ENCODE measurements around the gene PACS2.
"Not testable (repeated sequence)": the region's sequence is repeated elsewhere in the genome, so short reads cannot be mapped to it uniquely, and the experiment has no call there.

Gene PACS2

GRCh38 chr14:105277448-105277847 is 37.1 kb upstream of the PACS2 start:
- H3K36me3 ChIP-seq (ENCODE audit: control insufficient read depth in 5 of 5, insufficient read depth in 5 of 5, low read length in 5 of 5); H3K4me3 ChIP-seq (ENCODE audit: low read depth in 1 of 5, low read length in 5 of 5); H3K27me3 ChIP-seq (ENCODE audit: control insufficient read depth in 5 of 5, insufficient read depth in 4 of 5, low read length in 5 of 5); H3K9me3 ChIP-seq (ENCODE audit: control insufficient read depth in 5 of 5, low read length in 5 of 5): not testable (repeated sequence)
- Histone ChIP-seq H3K4me1 (ENCODE audit: control insufficient read depth in 5 of 5, insufficient read depth in 5 of 5, low read length in 5 of 5) (peaks cover 6 to 57% (median 30%) of the 10 kb centered on the region in 5 donors), H3K9ac (ENCODE audit: low read length in 5 of 5) (peak overlapping the region in 1 of 5 donors; percentile 25), H3K27ac (ENCODE audit: low read depth, low read length) (peak overlapping the region; percentile 50)

- peaks cover 0 to 15% (median 3%) of the 10 kb centered on the region in 5 donors for H3K36me3 ChIP-seq (ENCODE audit: control insufficient read depth in 5 of 5, insufficient read depth in 5 of 5, low read length in 5 of 5)
- H3K27ac ChIP-seq (ENCODE audit: low read depth, low read length): no peak overlapping the region
- no peak overlapping the region for H3K4me3 ChIP-seq (ENCODE audit: low read depth in 1 of 5, low read length in 5 of 5)
- H3K9me3 ChIP-seq (ENCODE audit: control insufficient read depth in 5 of 5, low read length in 5 of 5): no peaks in the 10 kb centered on the region
- H3K9ac ChIP-seq (ENCODE audit: low read length in 5 of 5): no peak overlapping the region
- H3K27me3 ChIP-seq (ENCODE audit: control insufficient read depth in 5 of 5, insufficient read depth in 4 of 5, low read length in 5 of 5): no peaks in the 10 kb centered on the region
- peaks cover 3 to 54% (median 29%) of the 10 kb centered on the region in 5 donors for H3K4me1 ChIP-seq (ENCODE audit: control insufficient read depth in 5 of 5, insufficient read depth in 5 of 5, low read length in 5 of 5)
Measured at GRCh38 chr14:105279642-105280361, 34.7 kb upstream of the PACS2 start.

GRCh38 chr14:105280525-105280924 is 34.0 kb upstream of the PACS2 start:
- no peaks in the 10 kb centered on the region for H3K27me3 ChIP-seq (ENCODE audit: control insufficient read depth in 5 of 5, insufficient read depth in 4 of 5, low read length in 5 of 5)
- no peaks in the 10 kb centered on the region for H3K9me3 ChIP-seq (ENCODE audit: control insufficient read depth in 5 of 5, low read length in 5 of 5)
- H3K4me1 ChIP-seq (ENCODE audit: control insufficient read depth in 5 of 5, insufficient read depth in 5 of 5, low read length in 5 of 5): peaks cover 0 to 50% (median 26%) of the 10 kb centered on the region in 5 donors
- no peak overlapping the region for H3K4me3 ChIP-seq (ENCODE audit: low read depth in 1 of 5, low read length in 5 of 5)
- peaks cover 0 to 15% (median 3%) of the 10 kb centered on the region in 5 donors for H3K36me3 ChIP-seq (ENCODE audit: control insufficient read depth in 5 of 5, insufficient read depth in 5 of 5, low read length in 5 of 5)
- H3K27ac ChIP-seq (ENCODE audit: low read depth, low read length): no peak overlapping the region
- no peak overlapping the region for H3K9ac ChIP-seq (ENCODE audit: low read length in 5 of 5)

- H3K9ac ChIP-seq (ENCODE audit: low read length in 5 of 5): no peak overlapping the region
- no peak overlapping the region for H3K4me3 ChIP-seq (ENCODE audit: low read depth in 1 of 5, low read length in 5 of 5)
- H3K27ac ChIP-seq (ENCODE audit: low read depth, low read length): no peak overlapping the region
- peaks cover 0 to 57% (median 29%) of the 10 kb centered on the region in 5 donors for H3K4me1 ChIP-seq (ENCODE audit: control insufficient read depth in 5 of 5, insufficient read depth in 5 of 5, low read length in 5 of 5)
- no peaks in the 10 kb centered on the region for H3K27me3 ChIP-seq (ENCODE audit: control insufficient read depth in 5 of 5, insufficient read depth in 4 of 5, low read length in 5 of 5)
- H3K36me3 ChIP-seq (ENCODE audit: control insufficient read depth in 5 of 5, insufficient read depth in 5 of 5, low read length in 5 of 5): peaks cover 0 to 15% (median 5%) of the 10 kb centered on the region in 5 donors
- no peaks in the 10 kb centered on the region for H3K9me3 ChIP-seq (ENCODE audit: control insufficient read depth in 5 of 5, low read length in 5 of 5)
Measured at GRCh38 chr14:105281371-105282097, 33.0 kb upstream of the PACS2 start.

- H3K4me1 ChIP-seq (ENCODE audit: control insufficient read depth in 5 of 5, insufficient read depth in 5 of 5, low read length in 5 of 5): peaks cover 0 to 64% (median 36%) of the 10 kb centered on the region in 5 donors
- no peak overlapping the region for H3K4me3 ChIP-seq (ENCODE audit: low read depth in 1 of 5, low read length in 5 of 5)
- H3K36me3 ChIP-seq (ENCODE audit: control insufficient read depth in 5 of 5, insufficient read depth in 5 of 5, low read length in 5 of 5): peaks cover 0 to 15% (median 5%) of the 10 kb centered on the region in 5 donors
- no peaks in the 10 kb centered on the region for H3K9me3 ChIP-seq (ENCODE audit: control insufficient read depth in 5 of 5, low read length in 5 of 5)
- H3K27ac ChIP-seq (ENCODE audit: low read depth, low read length): no peak overlapping the region
- H3K27me3 ChIP-seq (ENCODE audit: control insufficient read depth in 5 of 5, insufficient read depth in 4 of 5, low read length in 5 of 5): no peaks in the 10 kb centered on the region
- no peak overlapping the region for H3K9ac ChIP-seq (ENCODE audit: low read length in 5 of 5)
Measured at GRCh38 chr14:105282098-105282725, 32.3 kb upstream of the PACS2 start.

GRCh38 chr14:105283028-105283427 is 31.5 kb upstream of the PACS2 start:
- H3K9ac ChIP-seq (ENCODE audit: low read length in 5 of 5): no peak overlapping the region
- no peaks in the 10 kb centered on the region for H3K9me3 ChIP-seq (ENCODE audit: control insufficient read depth in 5 of 5, low read length in 5 of 5)
- H3K4me3 ChIP-seq (ENCODE audit: low read depth in 1 of 5, low read length in 5 of 5): no peak overlapping the region
- no peaks in the 10 kb centered on the region for H3K27me3 ChIP-seq (ENCODE audit: control insufficient read depth in 5 of 5, insufficient read depth in 4 of 5, low read length in 5 of 5)
- H3K4me1 ChIP-seq (ENCODE audit: control insufficient read depth in 5 of 5, insufficient read depth in 5 of 5, low read length in 5 of 5): peaks cover 0 to 65% (median 43%) of the 10 kb centered on the region in 5 donors
- no peak overlapping the region for H3K27ac ChIP-seq (ENCODE audit: low read depth, low read length)
- peaks cover 0 to 15% (median 5%) of the 10 kb centered on the region in 5 donors for H3K36me3 ChIP-seq (ENCODE audit: control insufficient read depth in 5 of 5, insufficient read depth in 5 of 5, low read length in 5 of 5)

- H3K4me3 ChIP-seq (ENCODE audit: low read depth in 1 of 5, low read length in 5 of 5): no peak overlapping the region
- peak overlapping the region; percentile 39 for H3K27ac ChIP-seq (ENCODE audit: low read depth, low read length)
- H3K27me3 ChIP-seq (ENCODE audit: control insufficient read depth in 5 of 5, insufficient read depth in 4 of 5, low read length in 5 of 5): no peaks in the 10 kb centered on the region
- peak overlapping the region in 2 of 5 donors; percentile 8 to 39 for H3K9ac ChIP-seq (ENCODE audit: low read length in 5 of 5)
- peaks cover 0 to 56% (median 41%) of the 10 kb centered on the region in 5 donors for H3K4me1 ChIP-seq (ENCODE audit: control insufficient read depth in 5 of 5, insufficient read depth in 5 of 5, low read length in 5 of 5)
- H3K9me3 ChIP-seq (ENCODE audit: control insufficient read depth in 5 of 5, low read length in 5 of 5): no peaks in the 10 kb centered on the region
- H3K36me3 ChIP-seq (ENCODE audit: control insufficient read depth in 5 of 5, insufficient read depth in 5 of 5, low read length in 5 of 5): peaks cover 0 to 15% (median 5%) of the 10 kb centered on the region in 5 donors
Measured at GRCh38 chr14:105283899-105284298, 30.6 kb upstream of the PACS2 start.

- peaks cover 0 to 8% (median 5%) of the 10 kb centered on the region in 5 donors for H3K36me3 ChIP-seq (ENCODE audit: control insufficient read depth in 5 of 5, insufficient read depth in 5 of 5, low read length in 5 of 5)
- H3K27me3 ChIP-seq (ENCODE audit: control insufficient read depth in 5 of 5, insufficient read depth in 4 of 5, low read length in 5 of 5): no peaks in the 10 kb centered on the region
- H3K4me1 ChIP-seq (ENCODE audit: control insufficient read depth in 5 of 5, insufficient read depth in 5 of 5, low read length in 5 of 5): peaks cover 0 to 50% (median 34%) of the 10 kb centered on the region in 5 donors
- H3K9ac ChIP-seq (ENCODE audit: low read length in 5 of 5): no peak overlapping the region
- no peaks in the 10 kb centered on the region for H3K9me3 ChIP-seq (ENCODE audit: control insufficient read depth in 5 of 5, low read length in 5 of 5)
- H3K27ac ChIP-seq (ENCODE audit: low read depth, low read length): peak overlapping the region; percentile 39
- H3K4me3 ChIP-seq (ENCODE audit: low read depth in 1 of 5, low read length in 5 of 5): no peak overlapping the region
Measured at GRCh38 chr14:105285174-105285573, 29.4 kb upstream of the PACS2 start.

- no peak overlapping the region for H3K4me3 ChIP-seq (ENCODE audit: low read depth in 1 of 5, low read length in 5 of 5)
- H3K4me1 ChIP-seq (ENCODE audit: control insufficient read depth in 5 of 5, insufficient read depth in 5 of 5, low read length in 5 of 5): peaks cover 0 to 57% (median 33%) of the 10 kb centered on the region in 5 donors
- H3K27ac ChIP-seq (ENCODE audit: low read depth, low read length): no peak overlapping the region
- no peaks in the 10 kb centered on the region for H3K27me3 ChIP-seq (ENCODE audit: control insufficient read depth in 5 of 5, insufficient read depth in 4 of 5, low read length in 5 of 5)
- H3K9ac ChIP-seq (ENCODE audit: low read length in 5 of 5): no peak overlapping the region
- H3K9me3 ChIP-seq (ENCODE audit: control insufficient read depth in 5 of 5, low read length in 5 of 5): no peaks in the 10 kb centered on the region
- peaks cover 0 to 6% (median 0%) of the 10 kb centered on the region in 5 donors for H3K36me3 ChIP-seq (ENCODE audit: control insufficient read depth in 5 of 5, insufficient read depth in 5 of 5, low read length in 5 of 5)
Measured at GRCh38 chr14:105286759-105287144, 27.8 kb upstream of the PACS2 start.
